AG10803 (cell line): ENCODE results near the gene FNDC3B.

Experiments used
- DNase-seq: peaks from one replicate; pipeline ENCODE4 v3.0.0; 2010; ENCODE audit warnings: low read depth
- H3K4me3 ChIP-seq: 2 replicates; pipeline ENCODE4 v1.5.1; 2011; ENCODE audit warnings: mild to moderate bottlenecking, low read length, control low read depth
- TF ChIP-seq, protein P1 (sequence below): conservative IDR thresholded peaks from 2 replicates; pipeline ENCODE4 v1.5.1; 2011; ENCODE audit warnings: mild to moderate bottlenecking, low read length, control low read depth, inconsistent platforms

Gene FNDC3B

DNA sequence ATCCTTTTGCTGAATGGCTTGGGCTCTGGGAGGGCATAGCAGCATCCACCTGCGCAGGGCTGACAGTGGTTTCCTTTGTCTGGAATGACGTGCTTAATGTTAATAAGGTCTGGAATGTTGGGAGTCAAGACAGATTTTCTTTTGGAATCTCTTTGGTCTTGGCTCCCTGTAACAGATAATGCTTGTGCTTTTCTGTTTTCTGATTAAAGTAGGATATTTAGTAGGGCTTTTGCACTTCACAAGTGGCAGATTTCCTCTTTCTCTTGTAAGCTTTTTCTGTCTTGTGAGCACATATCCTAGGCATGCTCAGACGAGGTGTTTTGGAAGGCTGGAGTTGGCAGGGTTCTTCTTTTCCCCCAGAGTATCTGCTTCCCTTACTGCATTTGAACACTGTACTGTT, 219.2 kb downstream of the FNDC3B start:
- TF ChIP-seq, protein P1, sequence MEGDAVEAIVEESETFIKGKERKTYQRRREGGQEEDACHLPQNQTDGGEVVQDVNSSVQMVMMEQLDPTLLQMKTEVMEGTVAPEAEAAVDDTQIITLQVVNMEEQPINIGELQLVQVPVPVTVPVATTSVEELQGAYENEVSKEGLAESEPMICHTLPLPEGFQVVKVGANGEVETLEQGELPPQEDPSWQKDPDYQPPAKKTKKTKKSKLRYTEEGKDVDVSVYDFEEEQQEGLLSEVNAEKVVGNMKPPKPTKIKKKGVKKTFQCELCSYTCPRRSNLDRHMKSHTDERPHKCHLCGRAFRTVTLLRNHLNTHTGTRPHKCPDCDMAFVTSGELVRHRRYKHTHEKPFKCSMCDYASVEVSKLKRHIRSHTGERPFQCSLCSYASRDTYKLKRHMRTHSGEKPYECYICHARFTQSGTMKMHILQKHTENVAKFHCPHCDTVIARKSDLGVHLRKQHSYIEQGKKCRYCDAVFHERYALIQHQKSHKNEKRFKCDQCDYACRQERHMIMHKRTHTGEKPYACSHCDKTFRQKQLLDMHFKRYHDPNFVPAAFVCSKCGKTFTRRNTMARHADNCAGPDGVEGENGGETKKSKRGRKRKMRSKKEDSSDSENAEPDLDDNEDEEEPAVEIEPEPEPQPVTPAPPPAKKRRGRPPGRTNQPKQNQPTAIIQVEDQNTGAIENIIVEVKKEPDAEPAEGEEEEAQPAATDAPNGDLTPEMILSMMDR, result no peak
- no peak overlapping the region for H3K4me3 ChIP-seq
- DNase-seq, result peak; percentile 49

DNA sequence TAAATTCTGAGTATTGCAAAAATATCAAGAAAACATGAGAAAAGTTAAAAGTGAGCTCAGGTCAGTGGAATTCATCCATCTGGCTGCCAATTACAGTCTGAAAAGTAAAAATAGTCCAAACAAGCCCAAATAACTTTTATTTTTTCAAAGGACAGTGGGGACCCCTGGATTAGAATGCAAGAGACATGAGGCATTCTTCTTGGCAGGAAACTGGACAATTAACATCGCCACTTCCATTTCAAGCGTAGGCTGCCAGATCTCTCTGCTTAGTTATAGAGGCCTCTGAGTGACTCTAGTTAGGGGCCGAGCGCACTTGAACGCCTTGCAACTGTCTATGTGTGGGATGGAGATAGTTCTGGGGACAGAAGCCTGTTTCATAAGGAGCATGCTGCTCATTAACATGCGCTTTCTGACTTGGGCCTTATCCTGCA, 219.7 kb downstream of the FNDC3B start:
- DNase-seq, result peak; percentile 75
- no peak overlapping the region for H3K4me3 ChIP-seq
- TF ChIP-seq, protein P1, result no peak

DNA sequence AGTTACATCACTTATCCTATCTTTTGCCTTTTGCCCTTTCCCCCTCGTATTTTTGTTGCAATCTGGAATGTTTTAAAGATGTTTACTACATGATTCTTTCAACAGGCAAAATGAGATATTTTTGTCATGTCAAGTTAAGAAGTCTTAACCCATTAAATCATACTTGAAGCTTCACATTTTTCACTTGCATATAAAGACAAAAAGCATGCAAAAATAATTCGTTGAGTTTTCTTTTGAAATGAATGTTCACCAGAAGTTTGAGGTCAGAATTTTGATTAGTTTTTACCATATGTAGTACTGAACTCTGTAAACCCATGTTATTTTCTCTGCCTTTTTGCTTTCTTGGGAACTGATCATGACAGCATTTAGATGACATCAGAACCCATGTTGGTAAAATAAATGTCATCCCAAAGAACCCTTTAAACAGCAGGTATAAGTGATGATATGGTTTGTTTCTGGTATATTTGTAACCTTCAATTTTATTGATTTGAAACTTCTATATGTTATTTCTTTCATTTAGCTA, 220.4 kb downstream of the FNDC3B start:
- no peak overlapping the region for H3K4me3 ChIP-seq
- peak; percentile 56 for DNase-seq
- TF ChIP-seq, protein P1, result no peak

DNA sequence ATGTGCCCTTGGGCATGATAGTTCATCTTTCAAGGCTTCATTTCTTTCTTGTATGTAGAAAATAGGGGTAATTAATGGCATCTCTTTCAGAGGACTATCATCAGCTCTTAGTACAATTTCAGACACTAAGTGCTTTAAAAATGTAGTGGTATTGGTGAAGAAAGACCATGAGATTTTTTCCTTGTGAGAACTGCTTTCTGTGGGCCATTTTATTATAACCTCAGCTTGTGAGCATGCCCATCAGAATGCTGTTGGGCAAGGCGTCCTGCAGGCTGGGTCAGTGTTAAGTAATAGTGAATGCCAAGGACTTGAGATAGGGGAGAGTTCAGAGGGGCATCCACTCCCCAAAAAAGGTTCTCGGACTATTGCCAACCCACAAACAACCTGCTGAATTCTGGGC, 221.0 kb downstream of the FNDC3B start:
- TF ChIP-seq, protein P1, result no peak
- H3K4me3 ChIP-seq, result no peak overlapping the region
- DNase-seq, result peak; percentile 97

DNA sequence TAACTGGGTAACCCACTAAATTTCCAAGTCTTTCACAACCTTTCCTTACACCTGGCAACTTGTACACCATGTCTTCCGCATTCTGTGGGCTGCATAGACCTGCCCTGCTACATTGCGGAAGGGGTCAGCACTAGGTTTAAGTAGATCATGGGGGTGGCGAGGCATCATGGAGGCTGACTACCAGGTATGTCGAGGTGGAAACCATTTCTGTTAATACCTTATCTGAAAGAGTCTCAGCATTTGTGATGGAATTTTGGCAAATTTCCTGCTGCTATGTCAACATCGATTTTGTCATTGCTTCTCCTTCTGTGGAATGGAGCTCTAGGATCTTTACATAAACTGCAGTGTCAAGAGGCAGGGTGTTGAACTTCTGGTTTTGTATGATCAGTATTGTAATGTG, 221.7 kb downstream of the FNDC3B start:
- peak; percentile 40 for DNase-seq
- TF ChIP-seq, protein P1, result no peak
- H3K4me3 ChIP-seq, result no peak overlapping the region

DNA sequence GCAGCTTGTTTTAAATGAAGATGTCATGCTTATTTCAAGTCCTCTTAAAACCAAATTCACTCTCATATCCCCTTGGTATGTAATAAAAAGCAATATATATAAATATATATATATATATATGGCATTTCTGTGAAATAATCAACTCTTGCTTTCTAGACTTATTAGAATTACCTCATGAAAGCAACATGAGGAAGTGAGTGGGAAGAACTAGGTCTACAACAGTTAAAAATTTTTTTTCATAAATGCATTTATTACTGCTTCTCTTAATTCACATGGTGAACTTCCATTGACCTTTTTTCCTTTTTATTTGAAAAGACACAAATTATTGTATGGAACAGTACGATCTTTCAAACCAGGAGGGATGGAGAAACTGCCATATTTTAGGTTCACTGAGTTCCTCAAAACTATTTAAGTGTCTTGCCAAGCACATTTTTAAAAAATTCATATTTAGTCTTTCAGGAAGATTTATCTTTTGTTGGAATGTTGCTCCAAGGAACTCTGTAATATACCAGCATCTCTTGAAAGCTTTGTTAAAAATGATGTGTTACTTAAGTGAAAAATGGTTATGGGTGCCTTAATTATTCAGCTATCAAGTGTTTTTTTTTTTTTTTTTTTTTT, 223.7 kb downstream of the FNDC3B start:
- H3K4me3 ChIP-seq, result no peak overlapping the region
- DNase-seq, result no peak
- TF ChIP-seq, protein P1, result no peak

DNA sequence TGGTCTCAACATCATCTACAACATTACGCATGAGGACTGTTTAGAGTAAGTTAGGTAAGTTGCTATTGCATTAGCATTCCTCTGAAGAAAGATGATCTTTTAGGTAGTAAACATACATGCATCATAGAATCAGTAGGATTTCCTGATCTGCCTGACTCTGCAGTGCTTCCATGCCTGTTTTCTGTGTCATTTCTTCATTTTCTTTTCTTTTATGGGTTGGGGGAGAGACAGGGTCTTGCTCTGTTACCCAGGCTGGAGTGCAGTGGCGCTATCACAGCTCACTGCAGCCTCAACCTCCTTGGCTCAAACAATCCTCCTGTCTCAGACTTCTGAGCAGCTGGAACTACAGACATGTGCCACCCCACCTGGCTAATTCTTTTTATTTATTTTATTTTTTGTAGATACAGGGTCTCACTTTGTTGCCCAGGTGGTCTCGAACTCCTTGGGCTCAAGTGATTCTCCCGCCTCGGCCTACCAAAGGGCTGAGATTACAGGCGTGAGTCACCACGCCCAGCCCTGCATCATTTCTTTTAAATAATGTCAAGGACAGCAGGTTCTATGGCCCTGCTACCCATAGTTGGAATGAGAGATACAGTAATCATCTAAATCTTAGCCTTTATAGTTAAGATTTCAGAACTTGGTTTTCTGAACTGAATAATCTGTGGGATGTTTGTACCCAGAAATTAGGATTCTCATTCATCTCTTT, 224.6 kb downstream of the FNDC3B start:
- TF ChIP-seq, protein P1, result no peak
- no peak for DNase-seq
- H3K4me3 ChIP-seq, result no peak overlapping the region
